GM18505 (cell line): ENCODE results near the gene POLR3H.

Source experiments
- ATAC-seq: cut with Tn5 transposase; IDR thresholded peaks from one replicate; pipeline ENCODE4 v1.9.1; 2021; ENCODE audit not compliant: unreplicated experiment
- POLR2A ChIP-seq: IDR thresholded peaks from 4 replicates; pipeline ENCODE4 v1.6.1; 2011; ENCODE audit warnings: borderline replicate concordance; ENCODE audit not compliant: insufficient read depth, insufficient read length; ENCODE audit errors: extremely low read depth

POLR3H gene

GRCh38 chr22:41525450-41526225, 18.6 kb downstream of the POLR3H start:
- TF ChIP-seq POLR2A = peak; percentile 4
- no peak for ATAC-seq

GRCh38 chr22:41524809-41525449, 19.3 kb downstream of the POLR3H start:
- ATAC-seq = no peak

GRCh38 chr22:41524251-41524661, 20.0 kb downstream of the POLR3H start:
- TF ChIP-seq POLR2A = no peak
- ATAC-seq = no peak

More at GRCh38 chr22:41524809-41525449, 19.3 kb downstream of the POLR3H start:
- TF ChIP-seq POLR2A = no peak

GRCh38 chr22:41523464-41524221, 20.6 kb downstream of the POLR3H start:
- ATAC-seq = no peak
- TF ChIP-seq POLR2A = no peak

GRCh38 chr22:41522813-41523212, 21.5 kb downstream of the POLR3H start:
- ATAC-seq = no peak
- TF ChIP-seq POLR2A = no peak

GRCh38 chr22:41521126-41521525, 23.1 kb downstream of the POLR3H start:
- ATAC-seq = no peak
- no peak for TF ChIP-seq POLR2A

GRCh38 chr22:41518048-41518347, 26.3 kb downstream of the POLR3H start:
- no peak for ATAC-seq
- TF ChIP-seq POLR2A = no peak

GRCh38 chr22:41517172-41518047, 26.9 kb downstream of the POLR3H start:
- no peak for TF ChIP-seq POLR2A
- no peak for ATAC-seq

GRCh38 chr22:41516462-41516861, 27.8 kb downstream of the POLR3H start:
- ATAC-seq = no peak
- TF ChIP-seq POLR2A = no peak

GRCh38 chr22:41513391-41513790, 30.9 kb downstream of the POLR3H start:
- no peak for TF ChIP-seq POLR2A
- ATAC-seq = no peak

- no peak for ATAC-seq
- TF ChIP-seq POLR2A = no peak
Observed at GRCh38 chr22:41512421-41513194, 31.7 kb downstream of the POLR3H start.

- ATAC-seq = no peak
- TF ChIP-seq POLR2A = no peak
Observed at GRCh38 chr22:41511521-41511968, 32.7 kb downstream of the POLR3H start.
